T-cell (primary cell): ENCODE data around the gene C1orf159. TPM values are rescaled to one million over a fixed set of nuclear protein-coding genes. Genes with fewer than 3 reads are reported as not detected.
A peak's percentile ranks its signal among the peaks of the same experiment; 100 is the strongest.
"Not testable (repeated sequence)": the region's sequence is repeated elsewhere in the genome, so short reads cannot be mapped to it uniquely, and the experiment has no call there.

Source experiments
- ATAC-seq, 4 experiments: fragments of 200-7000 bp in 3 of 4; fragments of 150-1000 bp in 1 of 4; cut with Tn5 transposase; replicated peaks in 1 of 4; 1 replicate in 3 of 4; 2 replicates in 1 of 4; pipeline ENCODE4 v1.10.0; 2021; ENCODE audit warnings: moderate library complexity in 3 of 4, mild to moderate bottlenecking in 2 of 4, moderate number of reproducible peaks in 1 of 4
- CTCF ChIA-PET, 2 donors: fragments of 300-600 bp; sonication (Branson Sonifier 250); formaldehyde crosslinking; loops; one replicate each; lab custom pipeline; 2022; ENCODE audit warnings: antibody characterized with exemption in 2 of 2; lab: Charles Lee
- POLR2A ChIA-PET, 2 donors: fragments of 300-600 bp; sonication (Branson Sonifier 250); formaldehyde crosslinking; loops; one replicate each; lab custom pipeline; 2022; ENCODE audit warnings: antibody characterized with exemption in 2 of 2; lab: Charles Lee
- DNase-seq, 35 experiments: peaks; one replicate each; pipeline versions ENCODE4 v3.0.0 to v3.0.0-alpha.2; 2013 to 2023
- H3K27ac ChIP-seq: one replicate; pipeline ENCODE4 v1.5.1; 2013; ENCODE audit warnings: low read length
- H3K27me3 ChIP-seq, 2 experiments: replicated peaks in 1 of 2; 1 replicate in 1 of 2; 2 replicates in 1 of 2; pipeline versions ENCODE4 v1.6.1 to v1.7.0; 2013; ENCODE audit warnings: low read length in 1 of 2, mixed read lengths in 1 of 2; ENCODE audit not compliant: control insufficient read depth in 2 of 2, insufficient read depth in 2 of 2; ENCODE audit errors: extremely low read depth in 1 of 2
- H3K36me3 ChIP-seq, 2 donors: 1 replicate in 1 of 2; 2 replicates in 1 of 2; pipeline versions ENCODE4 v1.6.1 to v1.7.0; 2013; ENCODE audit warnings: low read length in 1 of 2; ENCODE audit not compliant: control insufficient read depth in 2 of 2, insufficient read depth in 1 of 2; ENCODE audit errors: extremely low read depth in 1 of 2
- H3K4me1 ChIP-seq, 2 experiments: 1 replicate in 1 of 2; 2 replicates in 1 of 2; pipeline versions ENCODE4 v1.6.1 to v1.7.0; 2013; ENCODE audit warnings: low read length in 2 of 2, mixed read lengths in 1 of 2; ENCODE audit not compliant: insufficient read depth in 2 of 2, control insufficient read depth in 1 of 2; ENCODE audit errors: extremely low read depth in 1 of 2
- H3K4me3 ChIP-seq, 2 donors: 1 replicate in 1 of 2; 2 replicates in 1 of 2; pipeline versions ENCODE4 v1.5.1 to v1.7.0; 2013; ENCODE audit warnings: mild to moderate bottlenecking in 2 of 2, low read length in 1 of 2, moderate library complexity in 1 of 2; ENCODE audit not compliant: control insufficient read depth in 1 of 2; ENCODE audit errors: extremely low read depth in 1 of 2
- H3K9me3 ChIP-seq: 2 replicates; pipeline ENCODE4 v1.7.0; 2013
- H3K27ac Mint-ChIP-seq, 2 donors: one replicate each; pipeline ENCODE4 v1.8.0; 2020 to 2021; ENCODE audit warnings: mild to moderate bottlenecking in 2 of 2, mixed read lengths in 2 of 2
- H3K27me3 Mint-ChIP-seq, 2 donors: one replicate each; pipeline ENCODE4 v1.8.0; 2021 to 2022; ENCODE audit warnings: mixed read lengths in 2 of 2
- H3K36me3 Mint-ChIP-seq: one replicate; pipeline ENCODE4 v1.8.0; 2021; ENCODE audit warnings: mixed read lengths
- H3K4me1 Mint-ChIP-seq, 3 donors: one replicate each; pipeline ENCODE4 v1.8.0; 2020 to 2022; ENCODE audit warnings: mixed read lengths in 3 of 3, mild to moderate bottlenecking in 1 of 3
- H3K4me3 Mint-ChIP-seq, 3 donors: one replicate each; pipeline ENCODE4 v1.8.0; 2020 to 2022; ENCODE audit warnings: mild to moderate bottlenecking in 3 of 3, mixed read lengths in 3 of 3, moderate library complexity in 3 of 3
- H3K9me3 Mint-ChIP-seq, 3 donors: one replicate each; pipeline ENCODE4 v1.8.0; 2020 to 2022; ENCODE audit warnings: mixed read lengths in 3 of 3
- WGBS: methylation state at CpG from one replicate; pipeline ENCODE4 v1.1.5; 2013; ENCODE audit warnings: missing lambda C conversion rate; ENCODE audit not compliant: insufficient coverage; 5-methylcytosine and 5-hydroxymethylcytosine counted together
- total RNA-seq, 35 experiments: library from RNA in 6 of 35; stranded (reverse) in 6 of 35; fragments of 120-200 nt in 1 of 35; gene quantifications; one replicate each; pipeline versions ENCODE4 v1.2.1 to v1.2.4 and lab custom pipeline; 2013 to 2026

Gene C1orf159
- total RNA-seq, 5 donors from 2014 or later (not counting 1 experiment from before 2014, with no cell fraction given) = 20.4 to 37.7 (median 22.5) TPM

DNA sequence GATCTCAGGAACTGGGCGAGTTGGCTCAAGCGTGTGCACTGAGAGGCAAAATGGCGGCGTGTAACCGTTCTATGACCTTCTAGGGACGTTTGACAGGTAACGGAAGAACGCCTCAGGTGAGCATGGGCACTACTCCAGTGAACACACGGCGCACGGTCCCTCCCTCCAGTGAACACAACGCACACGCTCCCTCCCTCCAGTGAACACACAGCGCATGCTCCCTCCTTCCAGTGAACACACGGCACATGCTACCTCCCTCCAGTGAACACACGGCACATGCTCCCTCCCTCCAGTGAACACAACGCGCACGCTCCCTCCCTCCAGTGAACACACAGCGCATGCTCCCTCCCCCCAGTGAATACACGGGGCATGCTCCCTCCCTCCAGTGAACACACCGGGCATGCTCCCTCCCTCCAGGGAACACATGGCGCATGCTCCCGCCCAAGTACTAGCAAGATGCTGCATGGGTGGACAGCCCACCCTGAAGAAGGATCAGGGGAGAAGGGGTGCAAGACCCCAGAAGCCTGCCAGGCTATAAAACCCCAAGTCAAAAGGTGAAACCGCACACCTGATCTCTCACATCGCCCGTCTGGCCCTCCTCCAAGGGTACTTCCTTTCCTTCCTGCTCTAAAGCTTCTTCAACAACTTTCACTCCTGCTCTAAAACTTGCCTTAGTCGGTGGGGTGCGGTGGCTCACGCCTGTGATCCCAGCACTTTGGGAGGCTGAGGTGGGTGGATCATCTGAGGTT lies 3.5 kb downstream of the C1orf159 start:
- POLR2A ChIA-PET = no interaction called here

DNA sequence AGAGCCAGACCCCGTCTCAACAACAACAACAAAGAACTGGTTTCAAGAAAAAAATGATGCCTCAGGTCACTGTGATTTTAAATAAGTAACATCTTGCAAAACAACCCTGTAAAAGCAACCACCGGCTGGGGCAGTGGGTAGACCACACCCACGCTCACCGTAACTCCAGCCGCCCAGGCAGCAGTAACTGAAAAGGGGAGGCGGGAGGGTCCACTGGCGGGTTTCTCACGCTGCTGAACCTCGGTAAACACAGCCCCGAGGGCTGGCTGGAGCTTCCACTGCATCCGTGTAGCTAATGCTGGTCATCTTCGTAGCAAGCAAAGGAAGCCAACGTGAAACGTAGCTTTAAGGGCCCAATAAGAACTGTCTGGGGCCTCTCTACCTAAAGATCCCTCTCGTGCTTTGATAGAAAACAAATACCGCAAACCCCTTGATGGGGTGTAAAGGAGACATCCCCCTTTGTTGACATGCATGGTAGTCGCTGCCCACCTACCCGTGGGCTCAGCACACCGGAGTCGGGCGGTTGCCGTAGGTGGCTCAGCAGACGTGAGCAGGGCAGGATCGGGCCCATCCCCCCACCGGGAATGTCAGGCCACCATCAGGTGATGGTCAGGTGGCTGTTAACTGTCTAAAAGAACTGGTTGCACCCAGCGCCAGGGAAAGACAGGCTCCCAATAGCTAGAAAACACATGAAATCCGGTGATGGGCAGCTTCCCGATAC lies 4.2 kb downstream of the C1orf159 start:
- Histone ChIP-seq H3K36me3 (peaks cover 0 to 2% of the 10 kb centered on the region in 2 donors), H3K27ac (no peak overlapping the region), H3K9me3 (no peaks in the 10 kb centered on the region), H3K4me1 (peaks cover 3 to 13% of the 10 kb centered on the region in 2 experiments), H3K27me3 (no peaks in the 10 kb centered on the region), H3K4me3 (no peak overlapping the region)
- CTCF ChIA-PET = no interaction called here
- DNase-seq (no peak), ATAC-seq (no peak)
- Mint-ChIP-seq H3K4me3 (no peak overlapping the region), H3K36me3 (peaks cover 18% of the 10 kb centered on the region), H3K27me3 (no peaks in the 10 kb centered on the region), H3K4me1 (peaks cover 14 to 21% (median 15%) of the 10 kb centered on the region in 3 donors), H3K9me3 (peaks cover 0 to 4% (median 3%) of the 10 kb centered on the region in 3 donors), H3K27ac (no peak overlapping the region)
- POLR2A ChIA-PET = no interaction called here
- 94% methylated on average over 27 of the region's 28 CpGs for WGBS

More for the DNA sequence above, 3.5 kb downstream of the C1orf159 start:
- peaks cover 0 to 4% of the 10 kb centered on the region in 2 experiments for H3K27me3 ChIP-seq
- peaks cover 0 to 2% of the 10 kb centered on the region in 2 donors for H3K36me3 ChIP-seq
- CTCF ChIA-PET = no interaction called here
- H3K27me3 Mint-ChIP-seq = no peaks in the 10 kb centered on the region
- peaks cover 3 to 20% of the 10 kb centered on the region in 2 experiments for H3K4me1 ChIP-seq
- ATAC-seq (no peak), DNase-seq (no peak)
- peak overlapping the region in 1 of 3 donors; percentile 53 for H3K4me3 Mint-ChIP-seq
- no peak overlapping the region for H3K27ac Mint-ChIP-seq
- H3K4me1 Mint-ChIP-seq = peaks cover 12 to 20% (median 13%) of the 10 kb centered on the region in 3 donors
- H3K9me3 Mint-ChIP-seq = peaks cover 0 to 4% (median 3%) of the 10 kb centered on the region in 3 donors
- peaks cover 18% of the 10 kb centered on the region for H3K36me3 Mint-ChIP-seq
- H3K9me3 ChIP-seq = no peaks in the 10 kb centered on the region
- H3K4me3 ChIP-seq = no peak overlapping the region
- no peak overlapping the region for H3K27ac ChIP-seq
- 97% methylated on average over 20 of the region's 30 CpGs for WGBS

DNA sequence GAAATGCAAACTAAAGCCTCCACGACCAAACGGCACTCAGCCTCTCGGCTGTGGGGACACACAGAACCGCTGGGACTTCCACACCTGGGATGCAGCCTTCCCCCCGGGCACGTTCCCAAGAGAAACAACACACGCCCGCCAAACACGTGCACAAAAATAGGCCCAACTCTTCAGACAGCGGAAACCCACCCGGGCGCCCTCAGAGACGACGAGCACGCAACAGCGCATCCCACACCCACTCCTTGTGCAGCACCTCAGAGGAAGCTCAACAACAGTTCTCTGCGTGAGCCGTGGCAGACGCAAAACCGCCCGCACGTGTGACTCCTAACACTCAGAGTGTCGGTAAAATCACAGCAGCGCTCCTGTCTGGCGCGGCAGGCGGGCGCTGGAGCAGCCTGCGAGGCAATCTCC lies 5.3 kb downstream of the C1orf159 start:
- ATAC-seq = no peak
- WGBS = 92% methylated on average over 28 of the region's 29 CpGs
- no peak overlapping the region for H3K4me3 ChIP-seq
- Mint-ChIP-seq H3K4me3 (no peak overlapping the region), H3K27me3 (no peaks in the 10 kb centered on the region), H3K27ac (no peak overlapping the region), H3K9me3 (peaks cover 0 to 4% (median 3%) of the 10 kb centered on the region in 3 donors), H3K4me1 (peaks cover 14 to 26% (median 19%) of the 10 kb centered on the region in 3 donors), H3K36me3 (peaks cover 18% of the 10 kb centered on the region)
- CTCF ChIA-PET = no interaction called here
- H3K27me3 ChIP-seq = no peaks in the 10 kb centered on the region
- H3K4me1 ChIP-seq = peaks cover 3 to 11% of the 10 kb centered on the region in 2 experiments
- H3K36me3 ChIP-seq = peaks cover 0 to 2% of the 10 kb centered on the region in 2 donors
- no peaks in the 10 kb centered on the region for H3K9me3 ChIP-seq
- no peak for DNase-seq
- H3K27ac ChIP-seq = no peak overlapping the region
- POLR2A ChIA-PET = no interaction called here

DNA sequence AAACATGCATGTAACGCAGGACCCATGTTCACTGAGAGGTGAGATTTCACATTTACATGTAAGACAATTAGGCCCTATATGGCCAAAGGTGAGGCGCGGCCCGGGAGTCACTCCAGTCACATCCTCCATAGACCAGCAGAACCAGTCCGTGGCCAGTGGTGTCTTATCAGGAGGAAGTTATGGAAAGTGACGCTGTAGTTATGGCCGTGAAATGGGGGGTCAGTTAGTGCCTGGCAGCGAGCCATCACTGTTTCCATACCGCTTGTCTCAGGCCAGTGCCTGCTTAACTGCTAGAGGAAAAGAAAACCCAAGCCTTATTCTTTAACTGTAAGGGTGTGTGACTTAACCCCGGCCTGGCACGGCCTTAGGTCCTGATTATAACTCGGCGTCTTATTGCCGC lies 6.1 kb downstream of the C1orf159 start:
- Mint-ChIP-seq H3K27me3 (no peaks in the 10 kb centered on the region), H3K4me3 (no peak overlapping the region), H3K4me1 (peaks cover 11 to 24% (median 18%) of the 10 kb centered on the region in 3 donors), H3K9me3 (peaks cover 0 to 4% (median 3%) of the 10 kb centered on the region in 3 donors), H3K27ac (no peak overlapping the region), H3K36me3 (peaks cover 18% of the 10 kb centered on the region)
- ChIA-PET CTCF (no interaction called here), POLR2A (no interaction called here)
- DNase-seq (no peak), ATAC-seq (no peak)
- WGBS = 100% methylated on average over 3 of the region's 14 CpGs
- Histone ChIP-seq H3K27ac (no peak overlapping the region), H3K36me3 (peaks cover 0 to 2% of the 10 kb centered on the region in 2 donors), H3K27me3 (no peaks in the 10 kb centered on the region), H3K9me3 (no peaks in the 10 kb centered on the region), H3K4me3 (no peak overlapping the region), H3K4me1 (peaks cover 0 to 7% of the 10 kb centered on the region in 2 experiments)

DNA sequence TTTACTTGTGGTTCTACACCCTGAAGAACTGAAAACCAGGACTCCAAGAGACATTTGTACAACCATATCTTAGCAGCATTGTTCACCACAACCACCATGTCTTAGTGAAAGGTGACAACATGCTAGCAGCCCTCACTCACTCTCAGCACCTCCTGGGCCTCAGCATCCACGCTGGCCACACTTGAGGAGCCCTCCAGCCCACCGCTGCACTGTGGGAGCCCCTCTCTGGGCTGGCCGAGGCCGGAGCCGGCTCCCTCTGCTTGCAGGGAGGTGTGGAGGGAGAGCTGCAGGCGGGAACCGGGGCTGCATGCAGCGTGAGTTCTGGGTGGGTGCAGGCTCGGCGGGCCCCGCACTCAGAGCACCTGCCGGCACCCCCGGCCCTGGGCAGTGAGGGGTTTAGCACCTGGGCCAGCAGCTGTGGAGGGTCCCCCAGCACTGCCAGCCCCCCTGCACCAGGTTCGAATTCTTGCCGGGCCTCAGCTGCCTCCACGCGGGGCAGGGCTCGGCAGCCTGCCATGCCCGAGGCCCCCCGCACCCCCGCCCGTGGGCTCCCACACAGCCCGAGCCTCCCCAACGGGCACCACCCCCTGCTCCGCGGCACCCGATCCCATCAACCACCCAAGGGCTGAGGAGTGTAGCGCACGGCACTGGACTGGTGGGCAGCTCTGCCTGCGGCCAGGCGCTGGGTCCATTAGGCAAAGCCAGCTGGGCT lies 9.2 kb downstream of the C1orf159 start:
- Mint-ChIP-seq H3K4me1 (peaks cover 29 to 39% (median 38%) of the 10 kb centered on the region in 3 donors), H3K36me3 (peaks cover 4% of the 10 kb centered on the region), H3K27ac (peak overlapping the region in 1 of 2 donors; percentile 19), H3K27me3 (no peaks in the 10 kb centered on the region), H3K9me3 (no peaks in the 10 kb centered on the region), H3K4me3 (no peak overlapping the region)
- Histone ChIP-seq H3K27me3 (no peaks in the 10 kb centered on the region), H3K9me3 (no peaks in the 10 kb centered on the region), H3K36me3 (no peaks in the 10 kb centered on the region), H3K4me3 (no peak overlapping the region), H3K27ac (no peak overlapping the region), H3K4me1 (peaks cover 7 to 17% of the 10 kb centered on the region in 2 experiments)
- ATAC-seq (no peak), DNase-seq (no peak)
- POLR2A ChIA-PET = no interaction called here
- 94% methylated on average over 25 of the region's 31 CpGs for whole genome bisulfite sequencing
- CTCF ChIA-PET = interaction anchor here in 1 of 2 donors (0.6 kb wide), 1 partner anchor 69 kb away, joined by 4 read pairs; no protein-coding TSS in a partner anchor

DNA sequence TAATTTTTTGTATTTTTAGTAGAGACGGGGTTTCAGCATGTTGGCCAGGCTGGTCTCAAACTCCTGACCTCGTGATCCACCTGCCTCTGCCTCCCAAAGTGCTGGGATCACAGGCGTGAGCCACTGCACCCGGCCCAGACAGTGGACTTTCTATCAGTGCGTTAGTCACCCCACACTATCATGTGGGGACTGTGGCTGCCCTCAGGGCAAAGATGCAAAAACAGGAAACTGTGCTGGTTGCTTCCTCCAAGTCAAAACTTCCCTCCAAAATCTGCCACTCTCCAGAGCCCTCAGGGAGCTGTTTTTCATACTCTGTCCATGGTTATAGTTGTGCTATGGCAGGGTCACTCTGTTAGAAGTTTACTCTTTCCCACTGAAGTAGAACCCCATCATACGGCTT lies 11.7 kb downstream of the C1orf159 start:
- H3K9me3 ChIP-seq, H3K36me3 Mint-ChIP-seq, H3K27me3 Mint-ChIP-seq, CTCF ChIA-PET, H3K4me3 ChIP-seq, H3K36me3 ChIP-seq, POLR2A ChIA-PET, H3K27me3 ChIP-seq, H3K27ac ChIP-seq: not testable (repeated sequence)
- H3K4me1 ChIP-seq = peaks cover 7 to 23% of the 10 kb centered on the region in 2 experiments
- peaks cover 42 to 58% (median 56%) of the 10 kb centered on the region in 3 donors for H3K4me1 Mint-ChIP-seq
- peak in 3 of 35 experiments; percentile 20 to 37 (median 27) for DNase-seq
- H3K4me3 Mint-ChIP-seq = peak overlapping the region; percentile 6 to 71 (median 13)
- peak overlapping the region; percentile 87 for H3K27ac Mint-ChIP-seq
- ATAC-seq = peak; percentile 64 to 96 (median 78)
- 71% methylated on average over 3 of the region's 6 CpGs for WGBS
- H3K9me3 Mint-ChIP-seq = peaks cover 3 to 13% (median 4%) of the 10 kb centered on the region in 3 donors
